ENCODE measurements around the gene SUMO3. TPM values are rescaled to one million over a fixed set of nuclear protein-coding genes. Genes with fewer than 3 reads are reported as not detected.

SUMO3 gene
- 71.7 and 77.9 TPM in 2 replicates for total RNA-seq

DNA sequence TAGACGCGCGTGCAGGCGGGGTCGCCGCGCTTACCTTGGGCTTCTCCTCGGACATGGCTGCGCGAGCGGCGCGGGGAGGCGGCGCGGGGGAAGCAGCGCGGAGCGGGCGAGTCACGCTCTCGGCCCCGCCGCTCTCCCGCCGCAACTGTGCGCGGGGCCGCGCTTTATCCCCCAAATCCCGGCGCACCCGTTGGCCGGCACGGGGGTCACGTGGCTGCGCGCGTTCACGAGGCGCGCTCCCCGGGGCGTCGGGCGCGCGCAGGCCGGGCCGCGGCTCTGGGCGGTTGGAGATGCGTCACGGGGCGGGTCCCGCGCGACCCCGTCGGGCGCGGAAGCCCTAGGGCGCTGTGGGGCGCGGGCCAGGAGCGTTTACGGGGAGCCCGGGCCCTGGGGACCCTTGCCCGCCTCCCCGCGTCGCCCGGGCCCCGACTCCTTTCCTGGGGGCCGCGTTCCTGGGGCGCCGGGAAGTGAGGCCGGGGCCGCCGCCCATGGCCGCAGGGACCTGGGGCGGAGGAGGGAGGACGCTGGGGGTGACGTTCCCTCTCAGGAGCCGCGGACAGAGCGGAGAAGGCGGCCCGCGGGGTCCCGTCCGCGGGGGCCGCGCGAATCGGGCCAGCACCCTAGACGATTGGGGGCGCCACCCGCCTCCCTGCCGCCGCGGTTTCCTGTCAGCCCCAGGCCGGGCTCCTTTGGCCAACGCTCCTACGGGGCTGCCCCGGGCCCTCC, at the start of gene SUMO3:
TSS of gene SUMO3 (minus strand) at position 149 of the 726 bp plus-strand sequence. CDS start at position 55, 94 bp downstream.

GRCh38 chr21:44801468-44802395, 16.1 kb downstream of the SUMO3 start, which contains the start of gene UBE2G2:
Gene UBE2G2 (minus strand): TSS chr21:44801820. CDS start chr21:44801748, 72 bp downstream.

Other genes with a start within 250 kb of the SUMO3 start
- gene KRTAP10-4, start 244.3 kb downstream of the SUMO3 start, total RNA-seq, result not detected in 2 replicates
- gene KRTAP10-5, start 237.5 kb downstream of the SUMO3 start, total RNA-seq, result not detected in 2 replicates
- gene KRTAP10-6, start 225.6 kb downstream of the SUMO3 start, total RNA-seq, result not detected in 2 replicates
- not detected in 2 replicates for gene KRTAP10-7, start 217.5 kb downstream of the SUMO3 start, total RNA-seq
- not detected in 2 replicates for gene KRTAP10-8, start 206.0 kb downstream of the SUMO3 start, total RNA-seq
- gene KRTAP10-9, start 191.0 kb downstream of the SUMO3 start, total RNA-seq, result not detected in 2 replicates
- not detected in 2 replicates for gene KRTAP10-10, start 180.7 kb downstream of the SUMO3 start, total RNA-seq
- gene KRTAP10-11, start 171.6 kb downstream of the SUMO3 start, total RNA-seq, result not detected in 2 replicates
- not detected in 2 replicates for gene KRTAP12-4, start 163.4 kb downstream of the SUMO3 start, total RNA-seq
- gene KRTAP12-3, start 160.1 kb downstream of the SUMO3 start, total RNA-seq, result not detected in 2 replicates
- gene KRTAP12-2, start 151.1 kb downstream of the SUMO3 start, total RNA-seq, result not detected in 2 replicates
- gene KRTAP12-1, start 135.9 kb downstream of the SUMO3 start, total RNA-seq, result not detected in 2 replicates
- not detected in 2 replicates for gene KRTAP10-12, start 120.9 kb downstream of the SUMO3 start, total RNA-seq
- not detected in 2 replicates for gene TSPEAR, start 106.5 kb downstream of the SUMO3 start, total RNA-seq
- gene UBE2G2, start 16.2 kb downstream of the SUMO3 start, total RNA-seq, result 41.8 and 55.8 TPM in 2 replicates
- 146 and 185 TPM in 2 replicates for gene PTTG1IP, start 55.6 kb upstream of the SUMO3 start, total RNA-seq
- not detected in 2 replicates for gene ITGB2, start 102.8 kb upstream of the SUMO3 start, total RNA-seq
- 11.4 and 14.0 TPM in 2 replicates for gene SLX9, start 122.0 kb upstream of the SUMO3 start, total RNA-seq

Measured in bronchial smooth muscle cell (primary cell).